Measurements from ENCODE around the gene OR4D10.
"Not testable (repeated sequence)": the region's sequence is repeated elsewhere in the genome, so short reads cannot be mapped to it uniquely, and the experiment has no call there.

The OR4D10 gene

GRCh38 chr11:59473015-59473414 is at the start of gene OR4D10:
OR4D10 (plus strand) TSS chr11:59473315; CDS start chr11:59477430, 4,115 bp downstream.
- no peak for DNase-seq

GRCh38 chr11:59423835-59424234 is 49.3 kb upstream of the OR4D10 start:
- DNase-seq, result no peak

- DNase-seq, result no peak
Observed at GRCh38 chr11:59425131-59425530, 48.0 kb upstream of the OR4D10 start.

GRCh38 chr11:59426361-59427067 is 46.6 kb upstream of the OR4D10 start, which contains the start of gene OR5A2:
OR5A2 (minus strand) TSS chr11:59426413; CDS start chr11:59422953, 3,460 bp downstream.
- DNase-seq, result peak in 1 of 2 experiments; percentile 33

- no peak for DNase-seq
Observed at GRCh38 chr11:59427068-59427382, 46.1 kb upstream of the OR4D10 start.

- peak; percentile 30 to 55 for DNase-seq
Observed at GRCh38 chr11:59429924-59430516, 43.1 kb upstream of the OR4D10 start.

GRCh38 chr11:59436169-59436568 is 36.9 kb upstream of the OR4D10 start, which contains the start of gene OR5A1:
OR5A1 (plus strand) TSS chr11:59436469; CDS start chr11:59443169, 6,700 bp downstream.
- DNase-seq, result no peak

- DNase-seq, result no peak
Observed at GRCh38 chr11:59437770-59438169, 35.3 kb upstream of the OR4D10 start.

GRCh38 chr11:59445624-59446023 is 27.5 kb upstream of the OR4D10 start:
- DNase-seq, result not testable (repeated sequence)

GRCh38 chr11:59448484-59448883 is 24.6 kb upstream of the OR4D10 start:
- no peak for DNase-seq

GRCh38 chr11:59456661-59457060 is 16.5 kb upstream of the OR4D10 start, which contains the start of gene OR4D6:
OR4D6 (plus strand) TSS chr11:59456961; CDS start chr11:59456961, 0 bp downstream.
- DNase-seq, result no peak

GRCh38 chr11:59459916-59460315 is 13.2 kb upstream of the OR4D10 start:
- DNase-seq, result no peak

GRCh38 chr11:59463190-59463641 is 9.9 kb upstream of the OR4D10 start:
- DNase-seq, result no peak

GRCh38 chr11:59475176-59475575 is 2.1 kb downstream of the OR4D10 start:
- no peak for DNase-seq

- no peak for DNase-seq
Observed at GRCh38 chr11:59479906-59480305, 6.8 kb downstream of the OR4D10 start.

- no peak for DNase-seq
Observed at GRCh38 chr11:59480359-59480758, 7.2 kb downstream of the OR4D10 start.

GRCh38 chr11:59501931-59502330 is 28.8 kb downstream of the OR4D10 start:
- no peak for DNase-seq

GRCh38 chr11:59503276-59503675 is 30.2 kb downstream of the OR4D10 start, which contains the start of gene OR4D11:
OR4D11 (plus strand) TSS chr11:59503576; CDS start chr11:59503576, 0 bp downstream.
- no peak for DNase-seq

GRCh38 chr11:59510941-59511589 is 38.0 kb downstream of the OR4D10 start, which contains the start of gene OR4D9:
OR4D9 (plus strand) TSS chr11:59511539; CDS start chr11:59514913, 3,374 bp downstream.
- DNase-seq, result no peak

- no peak for DNase-seq
Observed at GRCh38 chr11:59511675-59512074, 38.6 kb downstream of the OR4D10 start.

GRCh38 chr11:59520139-59520538 is 47.0 kb downstream of the OR4D10 start:
- DNase-seq, result not testable (repeated sequence)

GRCh38 chr11:59520741-59521140 is 47.6 kb downstream of the OR4D10 start:
- DNase-seq, result no peak

- no peak for DNase-seq
Observed at GRCh38 chr11:59523541-59523940, 50.4 kb downstream of the OR4D10 start.

- DNase-seq, result no peak
Observed at GRCh38 chr11:59528711-59529110, 55.6 kb downstream of the OR4D10 start.
